Measurements from ENCODE around the gene SHISA7.

DNA sequence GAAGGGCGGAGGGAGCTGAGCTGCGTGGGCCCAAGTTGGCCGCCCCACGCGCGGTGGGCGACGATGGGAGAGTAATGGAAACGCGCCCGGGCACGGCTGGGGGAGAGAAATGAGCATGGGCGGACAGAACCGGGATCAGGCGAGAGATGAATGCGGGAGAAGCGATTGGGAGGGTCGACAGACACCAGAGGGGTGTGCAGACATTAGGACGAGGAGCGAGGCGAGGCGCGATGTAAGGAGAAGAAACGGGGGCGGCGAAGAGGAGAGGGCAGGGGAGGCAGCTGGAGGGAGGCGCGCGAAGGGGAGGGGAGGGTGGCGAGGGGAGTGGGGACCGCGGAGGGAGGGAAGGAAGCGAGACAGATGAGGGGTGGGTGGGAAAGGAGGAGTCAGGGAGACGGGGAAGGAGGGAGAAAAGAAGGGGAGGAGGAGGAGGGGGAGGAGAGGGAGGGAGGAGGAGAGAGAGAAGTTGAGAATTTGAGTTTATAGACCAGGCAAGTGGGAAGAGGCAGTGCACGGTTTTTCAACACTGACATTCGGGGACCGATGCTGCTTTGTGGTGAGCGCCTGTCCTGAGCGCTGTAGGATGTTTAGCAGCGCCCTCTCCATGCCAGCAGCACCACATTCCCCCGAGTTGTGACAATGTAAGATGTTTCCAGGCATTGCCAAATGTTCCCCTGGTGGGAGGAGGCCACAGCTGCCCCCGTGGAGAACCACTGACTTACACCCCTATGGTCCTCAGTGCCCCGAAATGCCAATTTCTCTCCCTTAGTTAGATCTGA lies at the start of gene SHISA7:
- no peak for TF ChIP-seq CTCF (IDR thresholded peaks at IDR 0.05; ENCODE audit: low read length)
- TF ChIP-seq EZH2 (IDR thresholded peaks at IDR 0.05; ENCODE audit: borderline replicate concordance, low read length), result no peak

Data from OCI-LY1 (cell line).